Liver (tissue), 9 donors: Measurements from ENCODE around the gene KLHDC10. TPM values are rescaled to one million over a fixed set of nuclear protein-coding genes. Genes with fewer than 3 reads are reported as not detected.

Experiments
- DNase-seq: peaks from one replicate; pipeline ENCODE4 v3.0.0-alpha.2; 2017; ENCODE audit warnings: low spot score
- H3K27ac ChIP-seq, 2 donors: one replicate each; pipeline ENCODE4 v1.7.0; 2013; ENCODE audit warnings: inconsistent platforms in 2 of 2, low read length in 2 of 2, control low read depth in 1 of 2, low read depth in 1 of 2, mild to moderate bottlenecking in 1 of 2
- H3K27me3 ChIP-seq, 4 donors: one replicate each; pipeline versions ENCODE4 v1.6.1 to v1.7.0; 2013; ENCODE audit warnings: low read length in 3 of 4, inconsistent platforms in 1 of 4, mild to moderate bottlenecking in 1 of 4, moderate library complexity in 1 of 4; ENCODE audit not compliant: control insufficient read depth in 4 of 4, insufficient read depth in 4 of 4
- H3K36me3 ChIP-seq, 4 donors: one replicate each; pipeline versions ENCODE4 v1.6.1 to v1.7.0; 2013; ENCODE audit warnings: low read length in 3 of 4, mild to moderate bottlenecking in 3 of 4, low read depth in 1 of 4, moderate library complexity in 1 of 4; ENCODE audit not compliant: control insufficient read depth in 4 of 4, insufficient read depth in 3 of 4
- H3K4me1 ChIP-seq, 4 donors: one replicate each; pipeline versions ENCODE4 v1.6.1 to v1.7.0; 2013; ENCODE audit warnings: low read length in 3 of 4, mild to moderate bottlenecking in 3 of 4, moderate library complexity in 1 of 4; ENCODE audit not compliant: control insufficient read depth in 4 of 4, insufficient read depth in 4 of 4
- H3K4me3 ChIP-seq, 3 donors: one replicate each; pipeline versions ENCODE4 v1.6.1 to v1.7.0; 2013; ENCODE audit warnings: low read length in 3 of 3, control low read depth in 1 of 3, low read depth in 1 of 3, mild to moderate bottlenecking in 1 of 3
- H3K9ac ChIP-seq, 2 donors: one replicate each; pipeline ENCODE4 v1.7.0; 2013; ENCODE audit warnings: low read length in 2 of 2, mild to moderate bottlenecking in 2 of 2, moderate library complexity in 2 of 2, control low read depth in 1 of 2, low read depth in 1 of 2
- H3K9me3 ChIP-seq, 4 donors: one replicate each; pipeline versions ENCODE4 v1.6.1 to v1.7.0; 2013; ENCODE audit warnings: low read length in 3 of 4; ENCODE audit not compliant: control insufficient read depth in 4 of 4
- EGR1 ChIP-seq, 2 donors: IDR thresholded peaks; 2 replicates each; pipeline ENCODE4 v1.6.1; 2016 to 2018; ENCODE audit warnings: antibody characterized with exemption in 2 of 2, low read depth in 2 of 2
- GABPA ChIP-seq, 2 donors: IDR thresholded peaks in 1 of 2; conservative IDR thresholded peaks in 1 of 2; 2 replicates each; pipeline ENCODE4 v1.6.1; 2016; ENCODE audit warnings: antibody characterized with exemption in 2 of 2, mild to moderate bottlenecking in 1 of 2, moderate library complexity in 1 of 2
- HNF4G ChIP-seq: IDR thresholded peaks from 2 replicates; pipeline ENCODE4 v1.6.1; 2016; ENCODE audit warnings: antibody characterized with exemption
- JUND ChIP-seq, 2 donors: IDR thresholded peaks; 2 replicates each; pipeline ENCODE4 v1.6.1; 2016; ENCODE audit warnings: antibody characterized with exemption in 2 of 2
- NR2F2 ChIP-seq: IDR thresholded peaks from 2 replicates; pipeline ENCODE4 v1.6.1; 2016; ENCODE audit warnings: antibody characterized with exemption
- RAD21 ChIP-seq, 2 donors: IDR thresholded peaks; 2 replicates each; pipeline ENCODE4 v1.6.1; 2016; ENCODE audit warnings: antibody characterized with exemption in 2 of 2, mild to moderate bottlenecking in 2 of 2
- RXRA ChIP-seq, 2 donors: IDR thresholded peaks; 2 replicates each; pipeline ENCODE4 v1.6.1; 2017 to 2018; ENCODE audit warnings: antibody characterized with exemption in 2 of 2, mild to moderate bottlenecking in 1 of 2
- SP1 ChIP-seq: IDR thresholded peaks from 2 replicates; pipeline ENCODE4 v1.6.1; 2018; ENCODE audit warnings: antibody characterized with exemption, mild to moderate bottlenecking
- YY1 ChIP-seq: IDR thresholded peaks from 2 replicates; pipeline ENCODE4 v1.6.1; 2016; ENCODE audit warnings: antibody characterized with exemption, mild to moderate bottlenecking
- WGBS: extraction: QIAGEN DNeasy Blood & Tissue Kit; methylation state at CpG from one replicate; pipeline ENCODE4 v1.1.7; 2013; 5-methylcytosine and 5-hydroxymethylcytosine counted together
- polyA plus RNA-seq, 2 donors: library from polyadenylated mRNA; stranded (reverse) in 1 of 2; unstranded in 1 of 2; fragments of 200-250 nt in 1 of 2; fragments of >200 nt in 1 of 2; fragmentation: Nextera tagmentation in 1 of 2; extraction: Ambion mirVana in 1 of 2; gene quantifications; one replicate each; pipeline versions ENCODE4 v1.2.1 to v1.2.3, GENCODE V29; 2013 to 2015
- total RNA-seq, 2 donors: library from RNA; depleted of rRNA; stranded (reverse); fragments of >200 nt; gene quantifications; one replicate each; pipeline ENCODE4 v1.2.3, GENCODE V29; 2014
- TF ChIP-seq, protein P1 (sequence below): fragments of 150-350 bp; IDR thresholded peaks from 2 replicates; pipeline ENCODE4 v1.5.1; 2017; ENCODE audit warnings: improper control_type of control experiment, low read depth, low read length; ENCODE audit not compliant: missing input control
- TF ChIP-seq, protein P2 (sequence below): IDR thresholded peaks from 2 replicates; pipeline ENCODE4 v1.6.1; 2016; ENCODE audit warnings: antibody characterized with exemption, mild to moderate bottlenecking
- TF ChIP-seq, protein P3 (sequence below): IDR thresholded peaks from 2 replicates; pipeline ENCODE4 v1.6.1; 2016; ENCODE audit warnings: antibody characterized with exemption
- TF ChIP-seq, protein P4 (sequence below): IDR thresholded peaks from 2 replicates; pipeline ENCODE4 v1.6.1; 2016; ENCODE audit warnings: antibody characterized with exemption
- TF ChIP-seq, protein P5 (sequence below): IDR thresholded peaks from 2 replicates; pipeline ENCODE4 v1.6.1; 2016; ENCODE audit warnings: antibody characterized with exemption
- donor health status: healthy.
- donor health status: healthy.
- donor health status: healthy.
- donor health status: healthy.
- donor health status: healthy.

The KLHDC10 gene
- total and polyA plus RNA-seq, 4 donors: 10.8 to 31.2 (median 17.4) TPM

DNA sequence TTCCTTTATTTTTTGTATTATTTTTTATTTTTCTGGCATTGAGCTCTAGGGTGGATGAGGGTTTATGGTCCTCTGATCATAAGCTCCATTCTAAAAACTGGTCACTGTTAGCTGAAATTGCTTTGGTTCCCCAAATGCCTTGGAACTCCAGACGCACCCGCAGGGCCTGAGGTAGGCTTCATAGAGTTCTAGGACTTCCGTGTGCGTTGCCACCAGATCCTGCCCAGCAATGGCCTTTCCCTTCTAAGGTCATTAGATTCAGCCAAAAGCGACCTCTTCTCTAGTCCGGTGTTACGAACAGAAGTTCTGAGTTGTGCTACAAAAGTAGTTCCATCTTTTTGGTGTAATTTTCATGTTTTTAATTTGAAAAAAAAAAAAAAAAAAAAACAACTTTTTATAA lies 64.4 kb downstream of the KLHDC10 start:
- Histone ChIP-seq H3K9ac (no peak overlapping the region), H3K9me3 (no peaks in the 10 kb centered on the region), H3K27ac (no peak overlapping the region), H3K4me1 (no peaks in the 10 kb centered on the region), H3K4me3 (no peak overlapping the region), H3K36me3 (peaks cover 3 to 57% (median 39%) of the 10 kb centered on the region in 4 donors), H3K27me3 (no peaks in the 10 kb centered on the region)
- WGBS: 97% methylated on average over 7 of the region's 7 CpGs
- TF ChIP-seq YY1 (no peak), JUND (IDR thresholded peaks at IDR 0.05) (no peak)
- no peak for DNase-seq

- Histone ChIP-seq H3K27ac (no peak overlapping the region), H3K9ac (no peak overlapping the region), H3K27me3 (no peaks in the 10 kb centered on the region), H3K9me3 (no peaks in the 10 kb centered on the region), H3K4me3 (no peak overlapping the region), H3K4me1 (no peaks in the 10 kb centered on the region), H3K36me3 (peaks cover 0 to 61% (median 34%) of the 10 kb centered on the region in 4 donors)
- TF ChIP-seq JUND (IDR thresholded peaks at IDR 0.05): no peak
- TF ChIP-seq, protein P1, sequence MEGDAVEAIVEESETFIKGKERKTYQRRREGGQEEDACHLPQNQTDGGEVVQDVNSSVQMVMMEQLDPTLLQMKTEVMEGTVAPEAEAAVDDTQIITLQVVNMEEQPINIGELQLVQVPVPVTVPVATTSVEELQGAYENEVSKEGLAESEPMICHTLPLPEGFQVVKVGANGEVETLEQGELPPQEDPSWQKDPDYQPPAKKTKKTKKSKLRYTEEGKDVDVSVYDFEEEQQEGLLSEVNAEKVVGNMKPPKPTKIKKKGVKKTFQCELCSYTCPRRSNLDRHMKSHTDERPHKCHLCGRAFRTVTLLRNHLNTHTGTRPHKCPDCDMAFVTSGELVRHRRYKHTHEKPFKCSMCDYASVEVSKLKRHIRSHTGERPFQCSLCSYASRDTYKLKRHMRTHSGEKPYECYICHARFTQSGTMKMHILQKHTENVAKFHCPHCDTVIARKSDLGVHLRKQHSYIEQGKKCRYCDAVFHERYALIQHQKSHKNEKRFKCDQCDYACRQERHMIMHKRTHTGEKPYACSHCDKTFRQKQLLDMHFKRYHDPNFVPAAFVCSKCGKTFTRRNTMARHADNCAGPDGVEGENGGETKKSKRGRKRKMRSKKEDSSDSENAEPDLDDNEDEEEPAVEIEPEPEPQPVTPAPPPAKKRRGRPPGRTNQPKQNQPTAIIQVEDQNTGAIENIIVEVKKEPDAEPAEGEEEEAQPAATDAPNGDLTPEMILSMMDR: no peak
- no peak for TF ChIP-seq SP1
- DNase-seq: no peak
- WGBS: 98% methylated on average over 10 of the region's 10 CpGs
Measured at GRCh38 chr7:130135208-130136205, 65.2 kb downstream of the KLHDC10 start.

GRCh38 chr7:130136579-130137167 lies 66.3 kb downstream of the KLHDC10 start:
- no peak for DNase-seq
- no peaks in the 10 kb centered on the region for H3K9me3 ChIP-seq
- no peak overlapping the region for H3K9ac ChIP-seq
- 96% methylated on average over 1 of the region's 1 CpG for WGBS
- no peak overlapping the region for H3K27ac ChIP-seq
- peaks cover 0 to 50% (median 23%) of the 10 kb centered on the region in 4 donors for H3K36me3 ChIP-seq
- TF ChIP-seq, protein P2, sequence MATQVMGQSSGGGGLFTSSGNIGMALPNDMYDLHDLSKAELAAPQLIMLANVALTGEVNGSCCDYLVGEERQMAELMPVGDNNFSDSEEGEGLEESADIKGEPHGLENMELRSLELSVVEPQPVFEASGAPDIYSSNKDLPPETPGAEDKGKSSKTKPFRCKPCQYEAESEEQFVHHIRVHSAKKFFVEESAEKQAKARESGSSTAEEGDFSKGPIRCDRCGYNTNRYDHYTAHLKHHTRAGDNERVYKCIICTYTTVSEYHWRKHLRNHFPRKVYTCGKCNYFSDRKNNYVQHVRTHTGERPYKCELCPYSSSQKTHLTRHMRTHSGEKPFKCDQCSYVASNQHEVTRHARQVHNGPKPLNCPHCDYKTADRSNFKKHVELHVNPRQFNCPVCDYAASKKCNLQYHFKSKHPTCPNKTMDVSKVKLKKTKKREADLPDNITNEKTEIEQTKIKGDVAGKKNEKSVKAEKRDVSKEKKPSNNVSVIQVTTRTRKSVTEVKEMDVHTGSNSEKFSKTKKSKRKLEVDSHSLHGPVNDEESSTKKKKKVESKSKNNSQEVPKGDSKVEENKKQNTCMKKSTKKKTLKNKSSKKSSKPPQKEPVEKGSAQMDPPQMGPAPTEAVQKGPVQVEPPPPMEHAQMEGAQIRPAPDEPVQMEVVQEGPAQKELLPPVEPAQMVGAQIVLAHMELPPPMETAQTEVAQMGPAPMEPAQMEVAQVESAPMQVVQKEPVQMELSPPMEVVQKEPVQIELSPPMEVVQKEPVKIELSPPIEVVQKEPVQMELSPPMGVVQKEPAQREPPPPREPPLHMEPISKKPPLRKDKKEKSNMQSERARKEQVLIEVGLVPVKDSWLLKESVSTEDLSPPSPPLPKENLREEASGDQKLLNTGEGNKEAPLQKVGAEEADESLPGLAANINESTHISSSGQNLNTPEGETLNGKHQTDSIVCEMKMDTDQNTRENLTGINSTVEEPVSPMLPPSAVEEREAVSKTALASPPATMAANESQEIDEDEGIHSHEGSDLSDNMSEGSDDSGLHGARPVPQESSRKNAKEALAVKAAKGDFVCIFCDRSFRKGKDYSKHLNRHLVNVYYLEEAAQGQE: no peak
- no peak for TF ChIP-seq RAD21 (IDR thresholded peaks at IDR 0.05)
- TF ChIP-seq, protein P3, sequence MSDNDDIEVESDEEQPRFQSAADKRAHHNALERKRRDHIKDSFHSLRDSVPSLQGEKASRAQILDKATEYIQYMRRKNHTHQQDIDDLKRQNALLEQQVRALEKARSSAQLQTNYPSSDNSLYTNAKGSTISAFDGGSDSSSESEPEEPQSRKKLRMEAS: no peak
- no peak for TF ChIP-seq NR2F2
- TF ChIP-seq GABPA (IDR thresholded peaks at IDR 0.05 in 1 of 2, conservative IDR thresholded peaks at IDR 0.05 in 1 of 2): no peak
- TF ChIP-seq SP1: no peak
- no peak for TF ChIP-seq RXRA (IDR thresholded peaks at IDR 0.05)
- TF ChIP-seq, protein P4, sequence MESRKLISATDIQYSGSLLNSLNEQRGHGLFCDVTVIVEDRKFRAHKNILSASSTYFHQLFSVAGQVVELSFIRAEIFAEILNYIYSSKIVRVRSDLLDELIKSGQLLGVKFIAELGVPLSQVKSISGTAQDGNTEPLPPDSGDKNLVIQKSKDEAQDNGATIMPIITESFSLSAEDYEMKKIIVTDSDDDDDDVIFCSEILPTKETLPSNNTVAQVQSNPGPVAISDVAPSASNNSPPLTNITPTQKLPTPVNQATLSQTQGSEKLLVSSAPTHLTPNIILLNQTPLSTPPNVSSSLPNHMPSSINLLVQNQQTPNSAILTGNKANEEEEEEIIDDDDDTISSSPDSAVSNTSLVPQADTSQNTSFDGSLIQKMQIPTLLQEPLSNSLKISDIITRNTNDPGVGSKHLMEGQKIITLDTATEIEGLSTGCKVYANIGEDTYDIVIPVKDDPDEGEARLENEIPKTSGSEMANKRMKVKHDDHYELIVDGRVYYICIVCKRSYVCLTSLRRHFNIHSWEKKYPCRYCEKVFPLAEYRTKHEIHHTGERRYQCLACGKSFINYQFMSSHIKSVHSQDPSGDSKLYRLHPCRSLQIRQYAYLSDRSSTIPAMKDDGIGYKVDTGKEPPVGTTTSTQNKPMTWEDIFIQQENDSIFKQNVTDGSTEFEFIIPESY: no peak
- TF ChIP-seq EGR1 (IDR thresholded peaks at IDR 0.05; ENCODE audit: low read depth in 2 of 2): no peak
- TF ChIP-seq HNF4G: no peak
- TF ChIP-seq YY1: no peak
- TF ChIP-seq, protein P1: no peak
- TF ChIP-seq, protein P5, sequence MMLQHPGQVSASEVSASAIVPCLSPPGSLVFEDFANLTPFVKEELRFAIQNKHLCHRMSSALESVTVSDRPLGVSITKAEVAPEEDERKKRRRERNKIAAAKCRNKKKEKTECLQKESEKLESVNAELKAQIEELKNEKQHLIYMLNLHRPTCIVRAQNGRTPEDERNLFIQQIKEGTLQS: no peak
- no peak overlapping the region for H3K4me3 ChIP-seq
- no peaks in the 10 kb centered on the region for H3K4me1 ChIP-seq
- no peaks in the 10 kb centered on the region for H3K27me3 ChIP-seq
